OCI-LY1 (cell line): ENCODE measurements around the gene DHRS1.
"Not testable (repeated sequence)": the region's sequence is repeated elsewhere in the genome, so short reads cannot be mapped to it uniquely, and the experiment has no call there.

ENCODE experiments used
- H2AFZ ChIP-seq: fragments of 200-600 bp; sonication (generic), shearing (Covaris generic); 2 replicates; pipeline ENCODE4 v1.6.0; 2014; ENCODE audit warnings: antibody characterized with exemption, mild to moderate bottlenecking, low read length
- H3F3A ChIP-seq: fragments of 200-600 bp; sonication (generic), shearing (Covaris generic); 2 replicates; pipeline ENCODE4 v1.6.0; 2014; ENCODE audit warnings: mild to moderate bottlenecking, antibody characterized with exemption, low read length, moderate library complexity; ENCODE audit not compliant: insufficient read depth
- H3K27ac ChIP-seq: fragments of 200-600 bp; sonication (generic); 2 replicates; pipeline ENCODE4 v1.5.1; 2014; ENCODE audit warnings: low read length, mixed run types, mild to moderate bottlenecking, low read depth; ENCODE audit not compliant: poor library complexity, severe bottlenecking
- H3K27me3 ChIP-seq: fragments of 200-600 bp; sonication (generic); 2 replicates; pipeline ENCODE4 v1.6.0; 2014; ENCODE audit warnings: antibody characterized with exemption, mild to moderate bottlenecking, low read length, moderate library complexity; ENCODE audit not compliant: insufficient read depth
- H3K36me3 ChIP-seq: fragments of 200-600 bp; sonication (generic); 2 replicates; pipeline ENCODE4 v1.6.1; 2014; ENCODE audit warnings: mild to moderate bottlenecking, antibody characterized with exemption, low read length, moderate library complexity, mixed read lengths; ENCODE audit not compliant: insufficient read depth
- H3K4me1 ChIP-seq: fragments of 200-600 bp; sonication (generic); 2 replicates; pipeline ENCODE4 v1.5.1; 2014; ENCODE audit warnings: mild to moderate bottlenecking, low read length, moderate library complexity; ENCODE audit not compliant: insufficient read depth, severe bottlenecking
- H3K4me2 ChIP-seq: fragments of 200-600 bp; sonication (generic), shearing (Covaris generic); 2 replicates; pipeline ENCODE4 v1.6.1; 2014; ENCODE audit warnings: low read length
- H3K4me3 ChIP-seq: fragments of 200-600 bp; sonication (generic); 2 replicates; pipeline ENCODE4 v1.5.1; 2014; ENCODE audit warnings: low read length, low read depth, mild to moderate bottlenecking, mixed read lengths; ENCODE audit not compliant: poor library complexity, severe bottlenecking
- H3K79me2 ChIP-seq: fragments of 200-600 bp; shearing (Covaris generic); 2 replicates; pipeline ENCODE4 v1.6.1; 2016; ENCODE audit warnings: mixed run types, low read length, mixed read lengths; ENCODE audit not compliant: insufficient read depth
- H3K9ac ChIP-seq: fragments of 200-600 bp; sonication (generic), shearing (Covaris generic); 2 replicates; pipeline ENCODE4 v1.6.1; 2014; ENCODE audit warnings: mild to moderate bottlenecking, low read length, mixed read lengths
- H3K9me2 ChIP-seq: fragments of 200-600 bp; sonication (generic), shearing (Covaris generic); 2 replicates; pipeline ENCODE4 v1.6.1; 2014; ENCODE audit warnings: low read depth, mild to moderate bottlenecking, low read length, mixed read lengths
- H3K9me3 ChIP-seq: fragments of 200-600 bp; shearing (Covaris generic); 2 replicates; pipeline ENCODE4 v1.6.1; 2014; ENCODE audit warnings: low read length, mixed read lengths
- H4K20me1 ChIP-seq: fragments of 200-600 bp; sonication (generic), shearing (Covaris generic); 2 replicates; pipeline ENCODE4 v1.6.0; 2016; ENCODE audit warnings: mild to moderate bottlenecking, low read length; ENCODE audit not compliant: insufficient read depth
- CTCF ChIP-seq: fragments of 200-600 bp; sonication (generic), shearing (Covaris generic); IDR thresholded peaks from 2 replicates; pipeline ENCODE4 v1.5.1; 2017; ENCODE audit warnings: mild to moderate bottlenecking, antibody characterized with exemption, low read length, moderate library complexity, mixed read lengths
- EZH2 ChIP-seq: fragments of 200-600 bp; sonication (generic), shearing (Covaris generic); IDR thresholded peaks from 2 replicates; pipeline ENCODE4 v1.8.0; 2017; ENCODE audit warnings: borderline replicate concordance, mixed run types, mild to moderate bottlenecking, antibody characterized with exemption, low read length, moderate library complexity, mixed read lengths

Gene DHRS1

GRCh38 chr14:24247422-24247821 lies 52.2 kb downstream of the DHRS1 start:
- peaks cover 12% of the 10 kb centered on the region for H3K4me1 ChIP-seq
- H3K36me3 ChIP-seq, result no peaks in the 10 kb centered on the region
- no peak overlapping the region for H3K4me3 ChIP-seq
- no peaks in the 10 kb centered on the region for H3F3A ChIP-seq
- H3K9me2 ChIP-seq, result no peaks in the 10 kb centered on the region
- TF ChIP-seq CTCF (no peak), EZH2 (no peak)
- no peak overlapping the region for H3K4me2 ChIP-seq
- no peak overlapping the region for H2AFZ ChIP-seq
- no peak overlapping the region for H3K9ac ChIP-seq
- H4K20me1 ChIP-seq, result no peaks in the 10 kb centered on the region
- no peak overlapping the region for H3K27ac ChIP-seq
- no peaks in the 10 kb centered on the region for H3K9me3 ChIP-seq
- H3K27me3 ChIP-seq, result no peaks in the 10 kb centered on the region
- no peaks in the 10 kb centered on the region for H3K79me2 ChIP-seq

- H3F3A ChIP-seq, result no peaks in the 10 kb centered on the region
- no peaks in the 10 kb centered on the region for H4K20me1 ChIP-seq
- no peak overlapping the region for H3K4me3 ChIP-seq
- H3K27ac ChIP-seq, result no peak overlapping the region
- no peak overlapping the region for H3K4me2 ChIP-seq
- H3K9me2 ChIP-seq, result no peaks in the 10 kb centered on the region
- no peaks in the 10 kb centered on the region for H3K36me3 ChIP-seq
- TF ChIP-seq EZH2 (no peak), CTCF (no peak)
- no peak overlapping the region for H3K9ac ChIP-seq
- no peaks in the 10 kb centered on the region for H3K79me2 ChIP-seq
- no peaks in the 10 kb centered on the region for H3K27me3 ChIP-seq
- no peaks in the 10 kb centered on the region for H3K9me3 ChIP-seq
- no peak overlapping the region for H2AFZ ChIP-seq
- peaks cover 13% of the 10 kb centered on the region for H3K4me1 ChIP-seq
Observed at GRCh38 chr14:24246765-24247212, 52.8 kb downstream of the DHRS1 start.

GRCh38 chr14:24245350-24245749 lies 54.2 kb downstream of the DHRS1 start:
- H3K9me2 ChIP-seq, result not testable (repeated sequence)

GRCh38 chr14:24243336-24243836 lies 56.2 kb downstream of the DHRS1 start:
- Histone ChIP-seq H3K4me3 (peak overlapping the region; percentile 71), H3K4me1 (peaks cover 28% of the 10 kb centered on the region), H3K9ac (peak overlapping the region; percentile 68), H3K36me3 (peaks cover 29% of the 10 kb centered on the region), H3K9me2 (no peaks in the 10 kb centered on the region), H3F3A (no peaks in the 10 kb centered on the region), H3K27ac (peak overlapping the region; percentile 86), H3K27me3 (no peaks in the 10 kb centered on the region), H2AFZ (no peak overlapping the region), H3K4me2 (peak overlapping the region; percentile 65), H3K9me3 (no peaks in the 10 kb centered on the region), H4K20me1 (no peaks in the 10 kb centered on the region), H3K79me2 (no peaks in the 10 kb centered on the region)
- TF ChIP-seq CTCF (no peak), EZH2 (no peak)

More at GRCh38 chr14:24245350-24245749, 54.2 kb downstream of the DHRS1 start:
- not testable (repeated sequence) for H3K27me3 ChIP-seq, H3K4me2 ChIP-seq, H3K27ac ChIP-seq, H3K36me3 ChIP-seq, H3K4me3 ChIP-seq, H4K20me1 ChIP-seq, H3K9me3 ChIP-seq, H3F3A ChIP-seq, H2AFZ ChIP-seq, H3K9ac ChIP-seq, H3K79me2 ChIP-seq
- peaks cover 28% of the 10 kb centered on the region for H3K4me1 ChIP-seq
